ENCODE data around the gene BIK.

The BIK gene

DNA sequence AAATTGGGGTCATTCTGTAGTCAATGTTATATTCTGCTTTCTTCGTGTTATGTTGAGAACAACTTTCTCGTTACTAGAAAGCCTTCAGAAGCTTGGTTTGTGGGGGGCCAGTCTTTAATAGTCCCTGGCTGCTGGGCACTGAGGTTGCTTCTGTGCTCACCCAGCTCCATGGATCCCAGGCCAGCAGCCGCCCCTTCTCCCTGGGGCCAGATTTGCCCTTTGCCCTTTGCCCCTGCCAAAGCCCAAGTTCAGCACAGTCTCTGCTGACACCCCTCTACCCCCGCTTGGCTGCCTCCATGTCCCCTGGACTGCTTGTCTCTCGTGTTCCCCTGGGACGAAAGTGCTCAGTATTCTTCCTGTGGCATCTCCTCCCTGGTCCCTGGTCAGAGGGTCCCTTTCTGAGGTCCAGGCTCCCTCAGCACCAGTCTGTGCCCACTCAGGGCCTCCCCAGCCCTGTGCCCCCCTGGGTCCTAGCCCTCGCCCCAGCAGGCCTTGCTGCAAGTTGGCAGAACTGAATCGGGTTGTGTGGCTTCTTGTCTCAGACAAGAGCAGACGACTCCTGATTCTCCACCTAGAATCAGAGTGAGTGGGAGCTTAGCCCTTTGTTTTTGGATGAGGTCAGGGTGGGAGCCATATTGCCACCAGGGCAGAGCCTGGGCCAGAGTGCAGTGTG is 47.5 kb downstream of the BIK start:
- DNase-seq (ENCODE audit: low read depth, low spot score), result no peak
- no peak overlapping the region for H3K27ac ChIP-seq

GRCh38 chr22:43158778-43159483 is 48.4 kb downstream of the BIK start:
- H3K27ac ChIP-seq, result no peak overlapping the region
- DNase-seq (ENCODE audit: low read depth, low spot score), result no peak

DNA sequence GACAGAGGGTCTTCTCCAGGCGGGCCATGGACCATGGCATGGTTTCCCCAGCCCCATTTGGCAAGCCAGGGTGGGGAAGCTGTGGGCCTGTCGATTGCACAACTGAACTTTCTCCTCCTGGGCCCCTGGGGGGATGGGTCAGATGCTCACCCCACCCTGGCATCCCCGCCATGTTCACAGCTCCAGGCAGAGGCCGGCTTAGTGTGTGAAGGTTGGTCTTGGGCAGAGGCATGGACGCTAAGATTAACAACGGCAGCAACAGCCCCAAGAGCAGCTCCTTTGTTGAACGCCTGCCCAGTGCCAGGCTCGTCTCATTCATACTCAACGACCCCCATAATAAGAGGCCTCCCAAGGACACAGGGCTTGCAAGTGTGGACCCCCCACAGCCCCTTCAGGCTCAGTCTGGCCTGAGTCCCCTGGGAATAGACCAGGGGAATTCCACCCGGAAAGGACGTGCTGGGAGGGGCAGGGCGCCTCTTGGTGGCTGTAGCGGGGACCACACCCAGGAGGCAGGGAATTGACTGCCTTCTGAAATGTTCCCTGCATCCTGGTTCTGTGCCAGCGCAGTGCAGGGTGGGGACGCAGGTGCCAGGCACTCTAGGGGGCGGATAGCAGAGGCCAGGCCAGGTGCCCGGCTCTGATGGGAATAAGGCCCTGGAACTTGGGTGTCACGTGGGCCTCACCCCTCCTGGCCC is 49.1 kb downstream of the BIK start:
- DNase-seq (ENCODE audit: low read depth, low spot score), result no peak
- H3K27ac ChIP-seq, result no peak overlapping the region

DNA sequence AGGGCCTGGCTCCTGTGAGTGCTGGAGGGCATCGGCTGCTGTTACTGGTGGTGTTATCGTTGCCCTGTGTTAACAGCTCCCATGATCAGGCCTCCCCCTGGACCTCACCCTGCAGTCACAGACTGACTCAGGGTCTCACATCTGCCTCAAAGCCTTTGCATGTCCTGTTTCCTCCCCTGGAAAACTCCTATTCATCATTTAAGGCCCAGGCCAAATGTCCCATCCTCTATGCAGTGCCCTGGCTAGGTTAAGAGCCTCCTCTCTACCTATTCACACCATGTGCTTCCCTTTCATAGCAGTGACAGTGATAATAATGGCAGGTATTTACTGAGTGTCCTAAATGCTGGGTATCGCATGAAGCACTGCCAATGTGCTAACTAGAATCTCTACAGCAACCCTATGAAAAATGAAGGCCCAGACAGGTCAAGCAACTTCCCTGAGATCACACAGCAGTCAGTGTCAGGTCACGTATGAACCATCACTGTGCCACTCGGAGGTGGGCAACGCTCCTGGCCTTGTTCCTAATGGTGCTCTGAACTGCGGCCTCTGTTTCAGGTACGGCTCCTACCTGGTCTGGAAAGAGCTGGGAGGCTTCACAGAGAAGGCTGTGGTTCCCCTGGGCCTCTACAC is 50.1 kb downstream of the BIK start:
- no peak overlapping the region for H3K27ac ChIP-seq
- no peak for DNase-seq (ENCODE audit: low read depth, low spot score)

DNA sequence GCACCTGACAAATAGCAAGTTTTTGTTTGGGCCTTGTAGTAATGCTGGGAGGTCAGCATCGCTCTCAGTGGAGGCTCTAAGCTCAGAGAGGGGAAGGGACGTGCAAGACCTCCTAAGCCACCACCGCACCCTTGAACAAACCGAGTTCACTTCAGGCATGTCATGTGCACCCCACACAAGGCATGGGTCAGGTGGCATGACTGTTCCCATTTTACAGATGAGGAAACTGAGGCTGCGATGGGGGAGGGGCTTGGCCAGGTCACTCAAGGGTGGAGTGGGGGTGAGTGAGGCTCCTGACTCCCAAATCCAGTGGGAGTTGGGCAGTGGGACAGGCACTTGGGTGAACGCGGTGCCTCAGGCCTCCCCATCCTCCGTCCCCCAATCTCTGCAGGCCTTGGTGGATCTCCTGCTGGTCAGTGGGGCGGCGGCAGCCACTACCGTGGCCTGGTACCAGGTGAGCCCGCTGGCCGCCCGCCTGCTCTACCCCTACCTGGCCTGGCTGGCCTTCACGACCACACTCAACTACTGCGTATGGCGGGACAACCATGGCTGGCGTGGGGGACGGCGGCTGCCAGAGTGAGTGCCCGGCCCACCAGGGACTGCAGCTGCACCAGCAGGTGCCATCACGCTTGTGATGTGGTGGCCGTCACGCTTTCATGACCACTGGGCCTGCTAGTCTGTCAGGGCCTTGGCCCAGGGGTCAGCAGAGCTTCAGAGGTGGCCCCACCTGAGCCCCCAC is 52.0 kb downstream of the BIK start:
- no peak overlapping the region for H3K27ac ChIP-seq
- no peak for DNase-seq (ENCODE audit: low read depth, low spot score)

- H3K27ac ChIP-seq, result peak overlapping the region; percentile 26
- DNase-seq (ENCODE audit: low read depth, low spot score), result no peak
Measured at GRCh38 chr22:43163241-43163795, 52.8 kb downstream of the BIK start.

GRCh38 chr22:43164636-43165035 is 54.1 kb downstream of the BIK start:
- DNase-seq (ENCODE audit: low read depth, low spot score), result no peak
- no peak overlapping the region for H3K27ac ChIP-seq

DNA sequence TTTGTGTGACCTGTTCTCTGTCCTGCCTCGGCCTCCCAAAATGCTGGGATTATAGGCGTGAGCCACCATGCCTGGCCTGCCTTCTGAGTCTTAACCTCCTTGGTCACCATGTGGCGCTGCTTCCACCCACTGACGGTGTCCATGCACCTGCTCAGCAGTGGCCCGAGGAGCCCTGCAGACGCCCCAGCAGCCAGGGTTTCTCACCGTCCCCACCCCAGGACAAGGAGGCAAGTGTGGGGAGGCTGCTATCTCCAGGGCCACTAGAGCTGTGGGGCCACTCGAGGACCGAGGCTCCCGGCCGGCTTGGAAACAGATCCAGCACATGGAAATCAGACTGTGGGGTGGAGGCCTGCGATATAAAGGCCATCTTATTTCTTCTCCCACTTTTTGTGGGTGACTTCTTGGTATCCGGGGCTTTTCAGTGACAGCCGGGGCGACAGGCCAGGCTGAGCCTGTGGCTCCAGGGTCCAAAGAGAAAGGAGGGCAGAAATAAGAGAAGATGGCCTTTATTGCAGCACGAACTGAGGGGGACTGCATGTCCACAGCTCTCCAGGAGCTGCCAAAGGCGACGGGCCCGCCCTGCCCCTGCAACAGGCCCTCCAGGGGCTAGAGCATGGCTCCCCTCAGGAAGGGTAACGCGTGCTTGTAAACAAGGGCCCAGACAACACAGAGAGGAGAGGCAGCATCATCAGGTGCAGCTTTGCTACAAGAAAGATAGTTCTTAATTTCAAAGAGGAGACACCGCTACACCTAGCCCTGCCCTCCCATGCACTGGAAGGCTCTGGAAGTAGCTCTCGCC is 55.8 kb downstream of the BIK start:
- no peak for DNase-seq (ENCODE audit: low read depth, low spot score)
- no peak overlapping the region for H3K27ac ChIP-seq

DNA sequence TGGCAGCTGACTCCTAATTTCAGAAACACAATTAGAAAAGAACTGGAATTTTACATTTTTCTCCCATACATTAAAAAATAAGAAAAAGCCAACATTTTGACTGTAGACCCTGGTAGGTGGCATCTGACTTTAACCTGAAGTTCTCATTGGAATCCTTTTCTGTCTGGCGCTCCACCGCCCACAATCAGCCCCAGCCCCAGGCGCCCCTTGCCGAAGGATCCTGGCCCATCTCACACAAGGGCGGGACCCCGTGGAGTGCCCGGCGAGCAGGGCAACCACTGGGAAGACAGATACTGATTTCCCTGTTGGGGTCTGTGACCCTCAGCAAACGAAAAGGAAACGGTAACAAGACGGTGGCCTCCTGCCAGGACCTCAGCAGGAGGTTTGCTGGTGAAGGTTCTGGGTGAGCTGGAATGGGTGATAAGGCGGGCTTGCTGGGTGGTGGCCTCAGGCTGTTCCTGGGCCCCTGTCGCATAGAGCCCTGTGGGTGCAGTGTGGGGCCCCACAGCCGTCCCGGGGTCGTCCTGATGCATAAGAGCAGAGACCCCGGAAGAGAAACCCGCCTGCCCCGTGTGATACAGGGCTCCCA is 56.5 kb downstream of the BIK start:
- no peak overlapping the region for H3K27ac ChIP-seq
- no peak for DNase-seq (ENCODE audit: low read depth, low spot score)

- DNase-seq (ENCODE audit: low read depth, low spot score), result no peak
- H3K27ac ChIP-seq, result no peak overlapping the region
Measured at GRCh38 chr22:43168471-43169309, 58.1 kb downstream of the BIK start.

GRCh38 chr22:43169310-43170130 is 59.0 kb downstream of the BIK start:
- no peak overlapping the region for H3K27ac ChIP-seq

GRCh38 chr22:43170131-43170480 is 59.6 kb downstream of the BIK start:
- DNase-seq (ENCODE audit: low read depth, low spot score), result no peak
- H3K27ac ChIP-seq, result no peak overlapping the region

More at GRCh38 chr22:43169310-43170130, 59.0 kb downstream of the BIK start:
- DNase-seq (ENCODE audit: low read depth, low spot score), result no peak

GRCh38 chr22:43171019-43171491 is 60.5 kb downstream of the BIK start:
- H3K27ac ChIP-seq, result no peak overlapping the region
- no peak for DNase-seq (ENCODE audit: low read depth, low spot score)

- no peak overlapping the region for H3K27ac ChIP-seq
- DNase-seq (ENCODE audit: low read depth, low spot score), result no peak
Measured at GRCh38 chr22:43171607-43172006, 61.1 kb downstream of the BIK start.

DNA sequence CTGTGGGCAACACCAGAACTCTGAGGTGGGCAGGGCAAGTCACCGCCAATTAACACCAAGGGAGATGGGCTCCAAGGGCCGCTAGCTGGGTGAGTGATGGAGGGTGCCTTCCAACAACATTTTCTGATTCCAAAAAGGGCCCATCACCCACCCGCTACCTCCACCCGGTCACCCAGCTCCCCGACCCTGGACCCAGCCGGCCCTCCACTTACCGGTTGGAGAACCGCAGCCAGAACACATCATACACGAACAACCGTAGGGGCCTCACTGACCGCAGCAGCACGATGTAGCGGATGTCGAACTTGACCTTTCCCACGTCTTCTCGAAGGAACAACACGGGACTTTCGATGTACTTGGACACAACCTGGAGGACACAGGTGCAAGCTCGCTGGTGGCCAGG is 61.6 kb downstream of the BIK start:
- DNase-seq (ENCODE audit: low read depth, low spot score), result no peak
- H3K27ac ChIP-seq, result no peak overlapping the region

- H3K27ac ChIP-seq, result no peak overlapping the region
- no peak for DNase-seq (ENCODE audit: low read depth, low spot score)
Measured at GRCh38 chr22:43173566-43173965, 63.0 kb downstream of the BIK start.
